ENCODE results near the gene COL19A1.

GRCh38 chr6:69817358-69817757 is 49.0 kb upstream of the COL19A1 start:
- TF ChIP-seq CTCF (IDR thresholded peaks at IDR 0.05) (no peak), POLR2A (IDR thresholded peaks at IDR 0.05) (no peak)
